Breast epithelium (tissue), 4 donors: Measurements from ENCODE around the gene RBM27. TPM values are rescaled to one million over a fixed set of nuclear protein-coding genes. Genes with fewer than 3 reads are reported as not detected.

Experiments used
- DNase-seq, 2 donors: peaks; one replicate each; pipeline ENCODE4 v3.0.0-alpha.2; 2019; ENCODE audit warnings: low spot score in 2 of 2
- H3K27ac ChIP-seq, 2 donors: fragments of 200-600 bp; sonication (generic) in 1 of 2; one replicate each; pipeline ENCODE4 v1.5.1; 2016 to 2019; ENCODE audit warnings: mild to moderate bottlenecking in 1 of 2
- H3K27me3 ChIP-seq, 2 donors: fragments of 200-600 bp; sonication (generic) in 1 of 2; one replicate each; pipeline versions ENCODE4 v1.5.1 to v1.6.0; 2017 to 2019; ENCODE audit warnings: control low read depth in 1 of 2, mild to moderate bottlenecking in 1 of 2
- H3K36me3 ChIP-seq: fragments of 200-600 bp; one replicate; pipeline ENCODE4 v1.5.1; 2019
- H3K4me1 ChIP-seq, 2 donors: fragments of 200-600 bp; sonication (generic); one replicate each; pipeline ENCODE4 v1.5.1; 2016 to 2019; ENCODE audit warnings: control low read depth in 1 of 2
- H3K4me3 ChIP-seq, 3 donors: fragments of 200-600 bp; sonication (generic); 1 replicate in 2 of 3; 2 replicates in 1 of 3; pipeline ENCODE4 v1.5.1; 2016 to 2019; ENCODE audit warnings: mild to moderate bottlenecking in 3 of 3, moderate library complexity in 2 of 3
- H3K9me3 ChIP-seq, 2 donors: fragments of 200-600 bp; sonication (generic) in 1 of 2; one replicate each; pipeline ENCODE4 v1.5.1; 2016 to 2019; ENCODE audit warnings: control low read depth in 1 of 2
- POLR2A ChIP-seq: fragments of 450-650 bp; IDR thresholded peaks from one replicate; pipeline ENCODE4 v1.6.1; 2016; ENCODE audit warnings: antibody characterized with exemption, mild to moderate bottlenecking, moderate library complexity
- POLR2AphosphoS5 ChIP-seq, 3 donors: sonication (generic); formaldehyde crosslinking; IDR thresholded peaks; one replicate each; pipeline ENCODE4 v1.6.1; 2017; ENCODE audit warnings: antibody characterized with exemption in 3 of 3
- intact Hi-C: fragments of 100-400 bp; cut with DNase I; formaldehyde crosslinking; loops from one replicate; pipeline ENCODE4 v1.15.1; 2023; ENCODE audit warnings: low total_unique reads
- total RNA-seq, 3 donors: library from RNA; depleted of rRNA; stranded (reverse); fragments of >200 nt; gene quantifications; one replicate each; pipeline ENCODE4 v1.1.0, GENCODE V29; 2016
- TF ChIP-seq, protein P1 (sequence below), 3 donors: fragments of 450-650 bp; IDR thresholded peaks; one replicate each; pipeline ENCODE4 v1.5.1; 2016 to 2017; ENCODE audit warnings: antibody characterized with exemption in 3 of 3, mild to moderate bottlenecking in 3 of 3, moderate library complexity in 3 of 3

RBM27 gene
- total RNA-seq, 3 donors from 2014 or later = 20.6 to 32.3 (median 31.8) TPM

DNA sequence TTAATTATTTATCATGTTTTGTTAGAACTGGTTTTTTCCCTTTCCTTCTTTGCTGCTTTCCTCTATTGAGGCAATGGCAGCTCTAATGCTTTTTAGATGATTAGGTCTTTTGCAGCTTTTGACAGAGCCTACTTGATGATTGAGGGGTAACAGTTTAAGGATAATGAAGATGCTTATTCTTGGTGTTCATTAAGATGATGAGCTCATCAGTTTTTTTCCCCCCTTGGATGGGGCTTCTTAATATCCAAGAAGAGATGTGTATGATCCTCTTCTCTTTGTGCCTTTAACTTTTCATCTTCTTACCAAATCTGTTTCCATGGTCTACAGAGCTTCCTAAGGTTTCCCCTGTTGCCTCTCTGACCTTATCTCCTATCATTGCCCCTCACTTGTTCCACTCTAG, 15.8 kb downstream of the RBM27 start:
- DNase-seq = no peak
- Histone ChIP-seq H3K4me1 (no peaks in the 10 kb centered on the region), H3K27me3 (no peaks in the 10 kb centered on the region), H3K4me3 (no peak overlapping the region), H3K9me3 (no peaks in the 10 kb centered on the region), H3K36me3 (no peaks in the 10 kb centered on the region), H3K27ac (no peak overlapping the region)
- no peak for TF ChIP-seq POLR2AphosphoS5 (IDR thresholded peaks at IDR 0.05)
- TF ChIP-seq POLR2A = no peak
- TF ChIP-seq, protein P1, sequence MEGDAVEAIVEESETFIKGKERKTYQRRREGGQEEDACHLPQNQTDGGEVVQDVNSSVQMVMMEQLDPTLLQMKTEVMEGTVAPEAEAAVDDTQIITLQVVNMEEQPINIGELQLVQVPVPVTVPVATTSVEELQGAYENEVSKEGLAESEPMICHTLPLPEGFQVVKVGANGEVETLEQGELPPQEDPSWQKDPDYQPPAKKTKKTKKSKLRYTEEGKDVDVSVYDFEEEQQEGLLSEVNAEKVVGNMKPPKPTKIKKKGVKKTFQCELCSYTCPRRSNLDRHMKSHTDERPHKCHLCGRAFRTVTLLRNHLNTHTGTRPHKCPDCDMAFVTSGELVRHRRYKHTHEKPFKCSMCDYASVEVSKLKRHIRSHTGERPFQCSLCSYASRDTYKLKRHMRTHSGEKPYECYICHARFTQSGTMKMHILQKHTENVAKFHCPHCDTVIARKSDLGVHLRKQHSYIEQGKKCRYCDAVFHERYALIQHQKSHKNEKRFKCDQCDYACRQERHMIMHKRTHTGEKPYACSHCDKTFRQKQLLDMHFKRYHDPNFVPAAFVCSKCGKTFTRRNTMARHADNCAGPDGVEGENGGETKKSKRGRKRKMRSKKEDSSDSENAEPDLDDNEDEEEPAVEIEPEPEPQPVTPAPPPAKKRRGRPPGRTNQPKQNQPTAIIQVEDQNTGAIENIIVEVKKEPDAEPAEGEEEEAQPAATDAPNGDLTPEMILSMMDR (IDR thresholded peaks at IDR 0.05) = no peak
- intact Hi-C loops = loop anchor here (5.0 kb wide), 1 partner anchor 578 kb away; no protein-coding TSS in a partner anchor

DNA sequence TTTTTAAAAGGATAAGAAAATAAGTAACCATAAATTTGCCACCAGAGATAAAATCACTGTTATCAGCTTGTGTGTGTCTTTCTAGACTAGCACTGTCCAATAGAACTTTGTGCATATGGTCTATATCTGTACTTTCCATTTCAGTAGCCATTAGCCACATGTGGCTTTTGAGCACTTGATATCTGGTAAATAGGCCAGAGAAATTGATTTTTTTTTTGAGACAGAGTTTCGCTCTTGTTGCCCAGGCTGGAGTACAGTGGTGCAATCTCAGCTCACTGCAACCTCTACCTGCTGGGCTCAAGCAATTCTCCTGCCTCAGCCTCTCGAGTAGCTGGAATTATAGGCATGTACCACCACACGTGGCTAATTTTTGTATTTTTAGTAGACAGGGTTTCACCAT, 17.8 kb downstream of the RBM27 start:
- DNase-seq = no peak
- Histone ChIP-seq H3K9me3 (no peaks in the 10 kb centered on the region), H3K4me3 (no peak overlapping the region), H3K36me3 (no peaks in the 10 kb centered on the region), H3K27me3 (no peaks in the 10 kb centered on the region), H3K27ac (no peak overlapping the region), H3K4me1 (no peaks in the 10 kb centered on the region)
- TF ChIP-seq POLR2A (no peak), POLR2AphosphoS5 (IDR thresholded peaks at IDR 0.05) (no peak)
- TF ChIP-seq, protein P1 (IDR thresholded peaks at IDR 0.05) = no peak
- intact Hi-C loops = no loop called here

GRCh38 chr5:146222005-146222404, 18.6 kb downstream of the RBM27 start:
- Histone ChIP-seq H3K27me3 (no peaks in the 10 kb centered on the region), H3K4me3 (no peak overlapping the region), H3K4me1 (no peaks in the 10 kb centered on the region), H3K36me3 (no peaks in the 10 kb centered on the region), H3K27ac (no peak overlapping the region), H3K9me3 (no peaks in the 10 kb centered on the region)
- intact Hi-C loops = no loop called here
- TF ChIP-seq POLR2AphosphoS5 (IDR thresholded peaks at IDR 0.05) = no peak
- TF ChIP-seq, protein P1 (IDR thresholded peaks at IDR 0.05) = no peak
- no peak for TF ChIP-seq POLR2A
- DNase-seq = no peak

DNA sequence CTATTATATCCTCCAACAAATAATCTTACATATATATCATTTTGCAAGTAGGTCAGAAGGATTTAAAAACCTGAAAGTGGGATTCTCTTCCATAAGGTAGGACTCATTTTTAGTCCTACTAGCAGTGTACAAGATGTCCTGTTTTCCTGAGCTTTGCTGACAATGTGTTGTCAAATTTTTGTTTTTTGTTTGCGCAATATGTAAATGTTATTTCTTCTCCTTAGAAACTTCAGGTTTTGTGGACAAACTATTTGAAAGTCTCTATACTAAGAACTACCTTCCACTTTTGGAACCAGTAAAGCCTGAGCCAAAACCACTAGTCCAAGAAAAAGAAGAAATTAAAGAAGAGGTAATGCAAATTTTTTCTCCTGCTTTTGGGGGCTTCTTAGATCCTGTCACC, 19.8 kb downstream of the RBM27 start:
- no peaks in the 10 kb centered on the region for H3K9me3 ChIP-seq
- no peak overlapping the region for H3K4me3 ChIP-seq
- no peak for DNase-seq
- H3K27me3 ChIP-seq = no peaks in the 10 kb centered on the region
- TF ChIP-seq, protein P1 (IDR thresholded peaks at IDR 0.05) = no peak
- H3K27ac ChIP-seq = no peak overlapping the region
- no peaks in the 10 kb centered on the region for H3K36me3 ChIP-seq
- H3K4me1 ChIP-seq = no peaks in the 10 kb centered on the region
- intact Hi-C loops = no loop called here

DNA sequence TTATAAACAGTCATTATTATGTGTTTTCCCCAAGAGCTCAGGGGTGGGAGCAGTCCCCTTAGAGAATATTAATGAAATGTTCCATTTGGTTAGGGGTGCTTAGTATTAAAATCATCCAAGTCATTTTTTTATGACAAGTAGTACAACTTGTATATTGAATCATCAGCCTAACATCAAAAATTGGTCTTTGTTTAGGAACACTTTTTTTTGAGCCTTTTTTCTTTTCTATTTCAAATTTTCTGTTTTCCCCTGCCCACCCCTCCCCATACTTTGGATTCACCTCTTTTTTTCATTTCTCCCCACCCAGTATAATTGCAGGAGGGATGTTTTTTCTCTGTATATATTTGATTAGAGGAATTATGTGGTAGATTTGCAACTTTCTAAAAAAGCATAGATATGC, 25.8 kb downstream of the RBM27 start:
- Histone ChIP-seq H3K27me3 (no peaks in the 10 kb centered on the region), H3K36me3 (no peaks in the 10 kb centered on the region), H3K4me3 (no peak overlapping the region), H3K27ac (no peak overlapping the region), H3K4me1 (no peaks in the 10 kb centered on the region), H3K9me3 (no peaks in the 10 kb centered on the region)
- TF ChIP-seq, protein P1 (IDR thresholded peaks at IDR 0.05) = no peak
- TF ChIP-seq POLR2A = no peak
- intact Hi-C loops = no loop called here
- DNase-seq = no peak
